H1 (cell line): ENCODE measurements around the gene ZSCAN25. TPM values are rescaled to one million over a fixed set of nuclear protein-coding genes. Genes with fewer than 3 reads are reported as not detected.

ENCODE experiments used
- CBX8 ChIP-seq: fragments of 300-800, 300-1000 bp; sonication (generic); IDR thresholded peaks from 2 replicates; pipeline ENCODE4 v1.7.1; 2016; ENCODE audit warnings: low read depth, low read length, borderline replicate concordance
- CEBPB ChIP-seq: IDR thresholded peaks from 2 replicates; pipeline ENCODE4 v1.6.1; 2012; ENCODE audit warnings: low read depth, low read length
- CHD1 ChIP-seq: IDR thresholded peaks from 2 replicates; pipeline ENCODE4 v1.6.1; 2012; ENCODE audit warnings: low read depth, low read length, improper control_type of control experiment
- CREB1 ChIP-seq: IDR thresholded peaks from 2 replicates; pipeline ENCODE4 v1.6.1; 2012; ENCODE audit warnings: inconsistent platforms
- CTBP2 ChIP-seq: IDR thresholded peaks from 2 replicates; pipeline ENCODE4 v1.7.0; 2011; ENCODE audit warnings: borderline replicate concordance, mild to moderate bottlenecking, moderate library complexity, mixed read lengths, low read length; ENCODE audit not compliant: insufficient read depth, insufficient read length
- EZH2 ChIP-seq: fragments of 200-600 bp; sonication (generic); IDR thresholded peaks from 2 replicates; pipeline ENCODE4 v1.7.1; 2012; ENCODE audit warnings: low read depth, mild to moderate bottlenecking, moderate library complexity, low read length, inconsistent platforms; ENCODE audit not compliant: severe bottlenecking
- GABPA ChIP-seq: IDR thresholded peaks from 2 replicates; pipeline ENCODE4 v1.6.1; 2011; ENCODE audit warnings: mild to moderate bottlenecking, low read length, moderate library complexity, borderline replicate concordance; ENCODE audit not compliant: insufficient read depth
- JUN ChIP-seq: IDR thresholded peaks from 2 replicates; pipeline ENCODE4 v1.6.1; 2011; ENCODE audit warnings: low read depth, mild to moderate bottlenecking, improper control_type of control experiment, low read length
- KDM1A ChIP-seq: fragments of 200-600, 300-600 bp; sonication (generic); IDR thresholded peaks from 2 replicates; pipeline ENCODE4 v1.7.1; 2016; ENCODE audit warnings: mild to moderate bottlenecking, low read length, borderline replicate concordance
- KDM5A ChIP-seq: fragments of 200-600 bp; IDR thresholded peaks from 2 replicates; pipeline ENCODE4 v1.7.1; 2012; ENCODE audit warnings: mild to moderate bottlenecking, low read length, inconsistent platforms, mixed read lengths
- MAFK ChIP-seq: IDR thresholded peaks from 2 replicates; pipeline ENCODE4 v1.6.1; 2012; ENCODE audit warnings: low read depth, mild to moderate bottlenecking, improper control_type of control experiment, low read length
- NRF1 ChIP-seq: IDR thresholded peaks from 2 replicates; pipeline ENCODE4 v1.6.1; 2011; ENCODE audit warnings: mild to moderate bottlenecking, low read depth, low read length, improper control_type of control experiment
- PHF8 ChIP-seq: fragments of 200-600 bp; sonication (generic); conservative IDR thresholded peaks from 2 replicates; pipeline ENCODE4 v1.7.1; 2012; ENCODE audit warnings: low read depth, mild to moderate bottlenecking, inconsistent platforms, low read length, moderate library complexity
- RAD21 ChIP-seq, 2 experiments: IDR thresholded peaks in 1 of 2; conservative IDR thresholded peaks in 1 of 2; 2 replicates each; pipeline ENCODE4 v1.6.1; 2011; ENCODE audit warnings: low read depth in 2 of 2, low read length in 2 of 2, improper control_type of control experiment in 1 of 2, inconsistent platforms in 1 of 2, mild to moderate bottlenecking in 1 of 2, moderate library complexity in 1 of 2
- SIRT6 ChIP-seq: IDR thresholded peaks from one replicate; pipeline ENCODE4 v1.7.1; 2012; ENCODE audit warnings: low read length, inconsistent platforms
- SIX5 ChIP-seq: IDR thresholded peaks from 2 replicates; pipeline ENCODE4 v1.6.1; 2011; ENCODE audit warnings: mild to moderate bottlenecking, low read depth, low read length
- SP4 ChIP-seq: IDR thresholded peaks from 2 replicates; pipeline ENCODE4 v1.6.1; 2012; ENCODE audit warnings: low read length, inconsistent platforms
- SRF ChIP-seq: IDR thresholded peaks from 2 replicates; pipeline ENCODE4 v1.6.1; 2011; ENCODE audit warnings: mild to moderate bottlenecking, low read depth, low read length, moderate library complexity
- TBP ChIP-seq: IDR thresholded peaks from 2 replicates; pipeline ENCODE4 v1.6.1; 2011; ENCODE audit warnings: low read depth, low read length, improper control_type of control experiment
- polyA plus RNA-seq, 7 experiments: library from polyadenylated mRNA; depleted of rRNA in 3 of 7; stranded (reverse) in 5 of 7; unstranded in 2 of 7; fragments of >200 nt in 5 of 7; fragments of 200-250 nt in 2 of 7; gene quantifications; 1 replicate in 5 of 7; 2 replicates in 1 of 7; 4 replicates in 1 of 7; pipeline versions ENCODE4 v1.2.1 to v1.2.3, GENCODE V29; 2011 to 2013; ENCODE audit warnings: missing spikeins in 2 of 7, mixed read lengths in 2 of 7
- total RNA-seq: library from RNA; stranded (reverse); fragmentation: NEBNext Ultra II Directional; extraction: Animal tissue kit (Norgen Biotek cat#: 25700); gene quantifications from 2 replicates; pipeline ENCODE4 v1.2.1, GENCODE V29; 2021
- TF ChIP-seq, protein P1 (sequence below): IDR thresholded peaks from 2 replicates; pipeline ENCODE4 v1.6.1; 2012; ENCODE audit warnings: inconsistent platforms
- TF ChIP-seq, protein P2 (sequence below): IDR thresholded peaks from 2 replicates; pipeline ENCODE4 v1.6.1; 2011; ENCODE audit warnings: low read depth, mild to moderate bottlenecking, low read length; ENCODE audit not compliant: insufficient read depth

The ZSCAN25 gene
- total and polyA plus RNA-seq, 2 of the 8 experiments (the other 6 are each of a cell fraction or from before 2014, with no cell fraction given) = 10.1 to 18.6 TPM

GRCh38 chr7:99631295-99632109, 14.8 kb downstream of the ZSCAN25 start (continued):
- TF ChIP-seq NRF1 (no peak), PHF8 (no peak), SIRT6 (no peak), TBP (no peak), JUN (no peak), CEBPB (no peak), SIX5 (no peak), SP4 (no peak), MAFK (no peak; the same call in 1 of the 2 replicates), CTBP2 (peak; percentile 70), SRF (no peak), CHD1 (no peak), GABPA (no peak), CREB1 (no peak), KDM1A (no peak), EZH2 (no peak), RAD21 (IDR thresholded peaks at IDR 0.05 in 1 of 2, conservative IDR thresholded peaks at IDR 0.05 in 1 of 2; ENCODE audit: low read depth in 2 of 2, low read length in 2 of 2) (peak; percentile 82 to 84), KDM5A (no peak), CBX8 (no peak)
- TF ChIP-seq, protein P1, sequence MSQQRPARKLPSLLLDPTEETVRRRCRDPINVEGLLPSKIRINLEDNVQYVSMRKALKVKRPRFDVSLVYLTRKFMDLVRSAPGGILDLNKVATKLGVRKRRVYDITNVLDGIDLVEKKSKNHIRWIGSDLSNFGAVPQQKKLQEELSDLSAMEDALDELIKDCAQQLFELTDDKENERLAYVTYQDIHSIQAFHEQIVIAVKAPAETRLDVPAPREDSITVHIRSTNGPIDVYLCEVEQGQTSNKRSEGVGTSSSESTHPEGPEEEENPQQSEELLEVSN = 0 out of 2 replicates have a peak, but pooled peaks have one; percentile 15
- TF ChIP-seq, protein P2, sequence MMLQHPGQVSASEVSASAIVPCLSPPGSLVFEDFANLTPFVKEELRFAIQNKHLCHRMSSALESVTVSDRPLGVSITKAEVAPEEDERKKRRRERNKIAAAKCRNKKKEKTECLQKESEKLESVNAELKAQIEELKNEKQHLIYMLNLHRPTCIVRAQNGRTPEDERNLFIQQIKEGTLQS = no peak
